Measurements from ENCODE around the gene SRRM5. TPM values are rescaled to one million over a fixed set of nuclear protein-coding genes. Genes with fewer than 3 reads are reported as not detected.

Gene SRRM5, protein sequence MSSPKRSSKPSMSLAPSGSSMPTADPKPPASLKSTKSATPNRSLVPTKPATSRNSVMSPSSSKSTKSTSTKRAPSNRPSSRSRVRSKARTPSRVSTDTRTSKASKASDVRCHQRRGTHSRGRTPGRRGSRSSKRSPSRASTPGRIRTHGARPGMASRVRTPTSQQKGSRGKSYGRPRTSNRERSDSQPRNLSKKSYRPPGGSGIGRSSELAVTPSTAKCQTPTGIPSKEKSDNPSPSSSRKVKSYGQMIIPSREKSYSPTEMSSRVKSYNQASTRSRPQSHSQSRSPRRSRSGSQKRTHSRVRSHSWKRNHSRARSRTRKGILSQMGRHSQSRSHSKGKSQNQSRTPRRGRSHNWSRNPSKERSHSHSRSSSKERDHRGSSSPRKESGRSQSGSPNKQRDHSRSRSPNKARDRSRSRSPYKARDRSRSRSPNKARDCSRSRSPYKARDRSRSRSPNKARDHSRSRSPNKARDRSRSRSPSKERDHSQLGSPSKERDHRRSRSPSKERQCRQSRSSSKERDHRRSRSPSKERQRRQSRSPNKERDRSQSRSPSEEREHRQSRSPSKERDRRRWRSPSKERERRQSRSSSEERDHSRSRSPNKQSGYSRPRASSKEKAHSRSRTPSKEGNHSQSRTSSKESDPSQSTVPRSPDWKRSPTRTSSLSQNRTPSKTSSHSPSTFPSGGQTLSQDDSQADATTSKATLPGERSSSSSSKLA
- 0.41 and 0.47 TPM in 2 replicates for polyA plus RNA-seq (2011; rRNA removed)
- 0.31 and 0.37 TPM in 2 replicates for polyA plus RNA-seq (2012; cell fraction: cytosol; rRNA removed)
- 1.4 and 1.6 TPM in 2 replicates for polyA plus RNA-seq (2012; cell fraction: nucleus; rRNA removed)
- polyA plus RNA-seq (2017; fragmentation: RNase III; extraction: RNeasy Plus Mini Kit Qiagen cat#74134 plus additional on column Dnase treatment) = 0.44 to 0.55 TPM (median 0.50 TPM) in 3 replicates
- polyA minus RNA-seq (2011; rRNA and poly(A)+ RNA removed) = 0.24 and 0.37 TPM in 2 replicates

DNA sequence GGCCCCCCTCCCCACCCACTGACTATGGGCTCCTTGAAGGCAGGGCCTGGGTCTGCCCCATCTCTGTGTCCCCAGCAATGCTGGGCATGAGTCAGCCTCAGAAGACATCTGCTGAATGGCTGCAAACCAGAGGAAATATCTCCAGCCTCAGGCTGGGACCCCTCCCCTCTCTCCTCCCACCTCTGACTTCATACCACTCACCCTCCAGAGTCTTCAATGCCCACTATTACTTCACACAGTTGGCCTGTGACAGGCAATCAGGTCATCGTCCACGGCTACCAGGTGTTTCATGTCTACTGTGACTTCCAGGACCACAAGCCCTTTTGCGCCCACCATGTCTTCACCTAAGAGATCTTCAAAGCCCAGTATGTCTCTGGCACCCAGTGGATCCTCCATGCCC lies at the start of gene SRRM5:
TSS of gene SRRM5 (plus strand) at position 301 of the 400 bp plus-strand sequence. CDS start at position 335, 34 bp downstream.
- H3K27ac ChIP-seq = no peak within 1 kb of the TSS
- no peaks in the 10 kb centered on the region for H3K9me3 ChIP-seq
- ChIA-PET POLR2A (interaction anchor here (1.0 kb wide), 1 partner anchor 15 kb away, joined by 4 read pairs; the partner anchor contains the start of genes IRGQ and ZNF576), CTCF (interaction anchor here (1.2 kb wide), 1 partner anchor 57 kb away, joined by 4 read pairs; no protein-coding TSS in a partner anchor)
- H3K4me1 ChIP-seq = peaks cover 6% of the 10 kb centered on the region; the same call in 2 of the 3 replicates
- DNase-seq (ENCODE audit: low read depth in 1 of 2, low spot score in 1 of 2) (no peak), FAIRE-seq (no peak), ATAC-seq (no peak)
- TF ChIP-seq, protein P1, sequence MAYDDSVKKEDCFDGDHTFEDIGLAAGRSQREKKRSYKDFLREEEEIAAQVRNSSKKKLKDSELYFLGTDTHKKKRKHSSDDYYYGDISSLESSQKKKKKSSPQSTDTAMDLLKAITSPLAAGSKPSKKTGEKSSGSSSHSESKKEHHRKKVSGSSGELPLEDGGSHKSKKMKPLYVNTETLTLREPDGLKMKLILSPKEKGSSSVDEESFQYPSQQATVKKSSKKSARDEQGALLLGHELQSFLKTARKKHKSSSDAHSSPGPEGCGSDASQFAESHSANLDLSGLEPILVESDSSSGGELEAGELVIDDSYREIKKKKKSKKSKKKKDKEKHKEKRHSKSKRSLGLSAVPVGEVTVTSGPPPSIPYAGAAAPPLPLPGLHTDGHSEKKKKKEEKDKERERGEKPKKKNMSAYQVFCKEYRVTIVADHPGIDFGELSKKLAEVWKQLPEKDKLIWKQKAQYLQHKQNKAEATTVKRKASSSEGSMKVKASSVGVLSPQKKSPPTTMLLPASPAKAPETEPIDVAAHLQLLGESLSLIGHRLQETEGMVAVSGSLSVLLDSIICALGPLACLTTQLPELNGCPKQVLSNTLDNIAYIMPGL (CRISPR knock-in tag; IDR thresholded peaks at IDR 0.05; ENCODE audit: borderline replicate concordance) = no peak
- TF ChIP-seq, protein P2, sequence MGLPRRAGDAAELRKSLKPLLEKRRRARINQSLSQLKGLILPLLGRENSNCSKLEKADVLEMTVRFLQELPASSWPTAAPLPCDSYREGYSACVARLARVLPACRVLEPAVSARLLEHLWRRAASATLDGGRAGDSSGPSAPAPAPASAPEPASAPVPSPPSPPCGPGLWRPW (IDR thresholded peaks at IDR 0.05) = no peak
- TF ChIP-seq RARB (CRISPR knock-in tag; IDR thresholded peaks at IDR 0.05) (no peak), CEBPB (IDR thresholded peaks at IDR 0.05) (no peak), TP53 (CRISPR knock-in tag; IDR thresholded peaks at IDR 0.05) (no peak), BHLHE40 (IDR thresholded peaks at IDR 0.05; ENCODE audit: low read depth, low read length) (no peak), HOXB5 (CRISPR knock-in tag; IDR thresholded peaks at IDR 0.05) (no peak)
- H3K4me3 ChIP-seq = no peak within 1 kb of the TSS
- H3K4me2 ChIP-seq = no peak within 1 kb of the TSS
- 94% methylated on average over 3 of the region's 3 CpGs for WGBS (ENCODE audit: missing lambda C conversion rate)

DNA sequence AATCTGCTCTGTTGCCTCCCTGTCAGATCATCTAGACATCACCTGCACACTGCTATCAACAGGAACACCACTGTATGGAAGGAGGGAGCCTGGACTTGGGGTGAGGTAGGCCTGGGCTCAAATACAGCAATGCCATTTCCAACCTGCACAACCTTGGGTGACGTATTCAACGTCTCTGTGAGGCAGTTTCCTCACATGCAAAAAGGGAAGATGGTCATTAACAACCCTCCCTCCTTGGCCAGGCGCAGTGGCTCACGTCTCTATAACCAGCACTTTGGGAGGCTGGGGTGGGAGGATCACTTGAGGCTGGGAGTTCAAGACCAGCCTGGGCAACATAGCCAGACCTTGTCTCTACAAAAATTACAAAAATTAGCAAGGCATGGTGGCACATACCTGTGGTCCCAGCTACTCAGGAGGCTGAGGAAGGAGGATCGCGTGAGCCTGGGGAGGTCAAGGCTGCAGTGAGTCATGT lies 49.6 kb upstream of the SRRM5 start:
- no peaks in the 10 kb centered on the region for H3K9me3 ChIP-seq
- no peak for FAIRE-seq
- H3K4me3 ChIP-seq = no peak overlapping the region
- DNase-seq (ENCODE audit: low read depth in 1 of 2, low spot score in 1 of 2) = no peak
- peaks cover 9% of the 10 kb centered on the region; the same call in 1 of the 3 replicates for H3K4me1 ChIP-seq
- CTCF ChIA-PET = interaction anchor here (2.2 to 2.9 kb wide), 3 partner anchors 9 to 27 kb away, joined by 6 to 8 read pairs (median 7); no protein-coding TSS in a partner anchor
- POLR2A ChIA-PET = no interaction called here
- peak in 1 of 2 experiments; percentile 26; a peak in 1 of 6 replicates for ATAC-seq
- 89% methylated on average over 6 of the region's 6 CpGs for WGBS (ENCODE audit: missing lambda C conversion rate)
- no peak overlapping the region for H3K4me2 ChIP-seq
- TF ChIP-seq, protein P3, sequence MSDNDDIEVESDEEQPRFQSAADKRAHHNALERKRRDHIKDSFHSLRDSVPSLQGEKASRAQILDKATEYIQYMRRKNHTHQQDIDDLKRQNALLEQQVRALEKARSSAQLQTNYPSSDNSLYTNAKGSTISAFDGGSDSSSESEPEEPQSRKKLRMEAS (IDR thresholded peaks at IDR 0.05) = no peak
- TF ChIP-seq, protein P4, sequence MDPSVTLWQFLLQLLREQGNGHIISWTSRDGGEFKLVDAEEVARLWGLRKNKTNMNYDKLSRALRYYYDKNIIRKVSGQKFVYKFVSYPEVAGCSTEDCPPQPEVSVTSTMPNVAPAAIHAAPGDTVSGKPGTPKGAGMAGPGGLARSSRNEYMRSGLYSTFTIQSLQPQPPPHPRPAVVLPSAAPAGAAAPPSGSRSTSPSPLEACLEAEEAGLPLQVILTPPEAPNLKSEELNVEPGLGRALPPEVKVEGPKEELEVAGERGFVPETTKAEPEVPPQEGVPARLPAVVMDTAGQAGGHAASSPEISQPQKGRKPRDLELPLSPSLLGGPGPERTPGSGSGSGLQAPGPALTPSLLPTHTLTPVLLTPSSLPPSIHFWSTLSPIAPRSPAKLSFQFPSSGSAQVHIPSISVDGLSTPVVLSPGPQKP (IDR thresholded peaks at IDR 0.05; ENCODE audit: low read depth, low read length) = no peak
- no peak for TF ChIP-seq EP300 (IDR thresholded peaks at IDR 0.05)
- TF ChIP-seq, protein P5, sequence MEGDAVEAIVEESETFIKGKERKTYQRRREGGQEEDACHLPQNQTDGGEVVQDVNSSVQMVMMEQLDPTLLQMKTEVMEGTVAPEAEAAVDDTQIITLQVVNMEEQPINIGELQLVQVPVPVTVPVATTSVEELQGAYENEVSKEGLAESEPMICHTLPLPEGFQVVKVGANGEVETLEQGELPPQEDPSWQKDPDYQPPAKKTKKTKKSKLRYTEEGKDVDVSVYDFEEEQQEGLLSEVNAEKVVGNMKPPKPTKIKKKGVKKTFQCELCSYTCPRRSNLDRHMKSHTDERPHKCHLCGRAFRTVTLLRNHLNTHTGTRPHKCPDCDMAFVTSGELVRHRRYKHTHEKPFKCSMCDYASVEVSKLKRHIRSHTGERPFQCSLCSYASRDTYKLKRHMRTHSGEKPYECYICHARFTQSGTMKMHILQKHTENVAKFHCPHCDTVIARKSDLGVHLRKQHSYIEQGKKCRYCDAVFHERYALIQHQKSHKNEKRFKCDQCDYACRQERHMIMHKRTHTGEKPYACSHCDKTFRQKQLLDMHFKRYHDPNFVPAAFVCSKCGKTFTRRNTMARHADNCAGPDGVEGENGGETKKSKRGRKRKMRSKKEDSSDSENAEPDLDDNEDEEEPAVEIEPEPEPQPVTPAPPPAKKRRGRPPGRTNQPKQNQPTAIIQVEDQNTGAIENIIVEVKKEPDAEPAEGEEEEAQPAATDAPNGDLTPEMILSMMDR (IDR thresholded peaks at IDR 0.05) = no peak
- H3K27ac ChIP-seq = no peak overlapping the region

DNA sequence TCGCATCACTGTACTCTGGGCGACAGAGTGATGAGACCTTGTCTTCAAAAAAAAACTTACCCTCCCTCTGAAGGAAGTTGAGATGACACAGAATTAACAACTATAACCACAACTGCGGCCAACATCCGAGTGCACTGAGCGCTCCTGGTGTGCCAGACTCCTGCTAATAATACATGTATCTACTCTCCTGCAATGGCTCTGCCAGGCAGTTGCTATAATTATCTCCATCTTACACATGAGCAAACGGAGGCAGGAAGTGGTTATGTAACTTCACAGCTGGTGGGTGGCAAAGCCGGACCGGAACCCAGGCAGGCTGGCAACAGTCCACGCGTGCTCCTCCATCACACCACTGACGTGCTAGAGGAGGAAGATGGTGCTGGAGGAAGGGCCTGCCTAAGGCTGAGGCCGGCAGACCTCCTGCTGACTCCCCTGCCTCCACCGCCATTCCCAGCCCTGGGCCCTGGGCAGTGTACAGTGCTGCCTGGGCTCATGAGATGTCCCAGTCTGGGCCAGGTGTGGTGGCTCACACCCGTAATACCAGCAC lies 49.1 kb upstream of the SRRM5 start:
- 76% methylated on average over 14 of the region's 14 CpGs for WGBS (ENCODE audit: missing lambda C conversion rate)
- no peak for DNase-seq (ENCODE audit: low read depth in 1 of 2, low spot score in 1 of 2)
- peaks cover 9% of the 10 kb centered on the region; the same call in 1 of the 3 replicates for H3K4me1 ChIP-seq
- no peak overlapping the region for H3K27ac ChIP-seq
- CTCF ChIA-PET = interaction anchor here (2.2 to 2.9 kb wide), 3 partner anchors 9 to 28 kb away, joined by 6 to 8 read pairs (median 7); no protein-coding TSS in a partner anchor
- no peaks in the 10 kb centered on the region for H3K9me3 ChIP-seq
- POLR2A ChIA-PET = no interaction called here
- no peak for FAIRE-seq
- H3K4me2 ChIP-seq = no peak overlapping the region
- no peak for ATAC-seq
- H3K4me3 ChIP-seq = no peak overlapping the region
- TF ChIP-seq, protein P6, sequence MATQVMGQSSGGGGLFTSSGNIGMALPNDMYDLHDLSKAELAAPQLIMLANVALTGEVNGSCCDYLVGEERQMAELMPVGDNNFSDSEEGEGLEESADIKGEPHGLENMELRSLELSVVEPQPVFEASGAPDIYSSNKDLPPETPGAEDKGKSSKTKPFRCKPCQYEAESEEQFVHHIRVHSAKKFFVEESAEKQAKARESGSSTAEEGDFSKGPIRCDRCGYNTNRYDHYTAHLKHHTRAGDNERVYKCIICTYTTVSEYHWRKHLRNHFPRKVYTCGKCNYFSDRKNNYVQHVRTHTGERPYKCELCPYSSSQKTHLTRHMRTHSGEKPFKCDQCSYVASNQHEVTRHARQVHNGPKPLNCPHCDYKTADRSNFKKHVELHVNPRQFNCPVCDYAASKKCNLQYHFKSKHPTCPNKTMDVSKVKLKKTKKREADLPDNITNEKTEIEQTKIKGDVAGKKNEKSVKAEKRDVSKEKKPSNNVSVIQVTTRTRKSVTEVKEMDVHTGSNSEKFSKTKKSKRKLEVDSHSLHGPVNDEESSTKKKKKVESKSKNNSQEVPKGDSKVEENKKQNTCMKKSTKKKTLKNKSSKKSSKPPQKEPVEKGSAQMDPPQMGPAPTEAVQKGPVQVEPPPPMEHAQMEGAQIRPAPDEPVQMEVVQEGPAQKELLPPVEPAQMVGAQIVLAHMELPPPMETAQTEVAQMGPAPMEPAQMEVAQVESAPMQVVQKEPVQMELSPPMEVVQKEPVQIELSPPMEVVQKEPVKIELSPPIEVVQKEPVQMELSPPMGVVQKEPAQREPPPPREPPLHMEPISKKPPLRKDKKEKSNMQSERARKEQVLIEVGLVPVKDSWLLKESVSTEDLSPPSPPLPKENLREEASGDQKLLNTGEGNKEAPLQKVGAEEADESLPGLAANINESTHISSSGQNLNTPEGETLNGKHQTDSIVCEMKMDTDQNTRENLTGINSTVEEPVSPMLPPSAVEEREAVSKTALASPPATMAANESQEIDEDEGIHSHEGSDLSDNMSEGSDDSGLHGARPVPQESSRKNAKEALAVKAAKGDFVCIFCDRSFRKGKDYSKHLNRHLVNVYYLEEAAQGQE (IDR thresholded peaks at IDR 0.05) = no peak
- TF ChIP-seq HOXB13 (CRISPR knock-in tag; IDR thresholded peaks at IDR 0.05; ENCODE audit: low read depth) = no peak
- TF ChIP-seq FOXS1 (CRISPR knock-in tag; IDR thresholded peaks at IDR 0.05) = no peak
- no peak for TF ChIP-seq KDM1A (IDR thresholded peaks at IDR 0.05; ENCODE audit: low read depth)
- no peak for TF ChIP-seq PHF8 (IDR thresholded peaks at IDR 0.05; ENCODE audit: borderline replicate concordance, low read depth)
- no peak for TF ChIP-seq MYC (IDR thresholded peaks at IDR 0.05; ENCODE audit: borderline replicate concordance, low read length)
- TF ChIP-seq HOXB5 (CRISPR knock-in tag; IDR thresholded peaks at IDR 0.05) = no peak
- no peak for TF ChIP-seq EHF (CRISPR knock-in tag; IDR thresholded peaks at IDR 0.05)

Measured in A549 (cell line).